Measurements from ENCODE around the gene CALD1. TPM values are rescaled to one million over a fixed set of nuclear protein-coding genes. Genes with fewer than 3 reads are reported as not detected.

CALD1 gene, protein sequence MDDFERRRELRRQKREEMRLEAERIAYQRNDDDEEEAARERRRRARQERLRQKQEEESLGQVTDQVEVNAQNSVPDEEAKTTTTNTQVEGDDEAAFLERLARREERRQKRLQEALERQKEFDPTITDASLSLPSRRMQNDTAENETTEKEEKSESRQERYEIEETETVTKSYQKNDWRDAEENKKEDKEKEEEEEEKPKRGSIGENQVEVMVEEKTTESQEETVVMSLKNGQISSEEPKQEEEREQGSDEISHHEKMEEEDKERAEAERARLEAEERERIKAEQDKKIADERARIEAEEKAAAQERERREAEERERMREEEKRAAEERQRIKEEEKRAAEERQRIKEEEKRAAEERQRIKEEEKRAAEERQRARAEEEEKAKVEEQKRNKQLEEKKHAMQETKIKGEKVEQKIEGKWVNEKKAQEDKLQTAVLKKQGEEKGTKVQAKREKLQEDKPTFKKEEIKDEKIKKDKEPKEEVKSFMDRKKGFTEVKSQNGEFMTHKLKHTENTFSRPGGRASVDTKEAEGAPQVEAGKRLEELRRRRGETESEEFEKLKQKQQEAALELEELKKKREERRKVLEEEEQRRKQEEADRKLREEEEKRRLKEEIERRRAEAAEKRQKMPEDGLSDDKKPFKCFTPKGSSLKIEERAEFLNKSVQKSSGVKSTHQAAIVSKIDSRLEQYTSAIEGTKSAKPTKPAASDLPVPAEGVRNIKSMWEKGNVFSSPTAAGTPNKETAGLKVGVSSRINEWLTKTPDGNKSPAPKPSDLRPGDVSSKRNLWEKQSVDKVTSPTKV
- total RNA-seq (under 1 TPM in 1 of 2 experiments, not detected in 1; 0.33 TPM), total RNA-seq (0 to 39.2 (median 1.9) reads per million in 172 experiments)
- 0.16 TPM for polyA plus RNA-seq (2013, experiment 1 of 2)
- polyA plus RNA-seq (2013, experiment 2 of 2), result 2.8 TPM

DNA sequence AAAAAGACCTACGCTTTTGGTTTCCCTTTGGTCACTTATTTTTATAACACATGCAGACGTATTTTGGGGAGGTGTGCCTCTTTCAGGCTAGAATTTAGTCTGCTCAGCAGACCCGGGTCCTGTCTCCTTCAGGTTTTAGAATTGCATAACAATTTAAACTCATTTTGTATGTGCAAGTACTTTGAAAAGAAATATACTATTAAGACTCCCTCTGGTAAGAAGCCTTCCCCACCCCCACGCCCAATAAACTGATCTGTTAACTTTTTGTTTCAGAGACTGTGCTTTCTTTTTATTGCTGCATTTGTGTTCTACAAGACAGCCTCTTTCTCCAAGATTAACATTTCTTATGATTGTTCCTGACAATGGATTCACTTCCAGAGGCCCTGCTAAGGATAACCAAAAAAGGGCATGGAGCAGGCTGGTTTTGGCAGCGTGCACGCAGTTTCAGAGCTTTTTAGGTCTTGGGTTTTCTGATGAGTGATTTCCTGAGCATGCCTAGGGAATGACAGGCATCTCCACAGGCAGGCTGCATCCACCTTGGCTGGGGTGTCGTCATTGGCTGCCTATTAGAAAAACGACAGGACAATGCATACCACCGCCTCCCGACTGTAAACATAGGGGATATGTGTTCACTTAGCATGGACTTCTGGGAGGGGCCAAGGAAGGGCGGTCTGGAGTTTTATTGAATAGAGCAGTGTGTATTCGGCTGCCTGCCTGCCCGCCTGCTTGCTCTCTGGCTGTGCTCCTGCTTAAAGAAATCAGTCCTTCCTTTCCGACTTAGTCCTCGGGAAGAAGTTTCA is at the start of gene CALD1:
TSS of gene CALD1 (plus strand) at position 694 of the 800 bp plus-strand sequence. CDS start 88,100 bp downstream, outside the sequence.
- no peaks in the 10 kb centered on the region for H3K36me3 ChIP-seq (ENCODE audit: insufficient read depth, low read length)
- CTCF ChIA-PET, result no interaction called here
- no peaks in the 10 kb centered on the region for H3K27me3 ChIP-seq (ENCODE audit: control insufficient read depth in 1 of 2, insufficient read depth in 2 of 2, low read length in 2 of 2)
- DNase-seq (no peak), ATAC-seq (ENCODE audit: poor library complexity) (no peak)
- POLR2A ChIA-PET, result no interaction called here
- Mint-ChIP-seq H3K36me3 (ENCODE audit: low read depth) (no peaks in the 10 kb centered on the region), H3K27ac (no peak within 1 kb of the TSS), H3K4me3 (no peak within 1 kb of the TSS), H3K4me1 (ENCODE audit: low read depth) (peaks cover 10% of the 10 kb centered on the region), H3K9me3 (no peaks in the 10 kb centered on the region), H3K27me3 (no peaks in the 10 kb centered on the region)
- TF ChIP-seq, protein P1, sequence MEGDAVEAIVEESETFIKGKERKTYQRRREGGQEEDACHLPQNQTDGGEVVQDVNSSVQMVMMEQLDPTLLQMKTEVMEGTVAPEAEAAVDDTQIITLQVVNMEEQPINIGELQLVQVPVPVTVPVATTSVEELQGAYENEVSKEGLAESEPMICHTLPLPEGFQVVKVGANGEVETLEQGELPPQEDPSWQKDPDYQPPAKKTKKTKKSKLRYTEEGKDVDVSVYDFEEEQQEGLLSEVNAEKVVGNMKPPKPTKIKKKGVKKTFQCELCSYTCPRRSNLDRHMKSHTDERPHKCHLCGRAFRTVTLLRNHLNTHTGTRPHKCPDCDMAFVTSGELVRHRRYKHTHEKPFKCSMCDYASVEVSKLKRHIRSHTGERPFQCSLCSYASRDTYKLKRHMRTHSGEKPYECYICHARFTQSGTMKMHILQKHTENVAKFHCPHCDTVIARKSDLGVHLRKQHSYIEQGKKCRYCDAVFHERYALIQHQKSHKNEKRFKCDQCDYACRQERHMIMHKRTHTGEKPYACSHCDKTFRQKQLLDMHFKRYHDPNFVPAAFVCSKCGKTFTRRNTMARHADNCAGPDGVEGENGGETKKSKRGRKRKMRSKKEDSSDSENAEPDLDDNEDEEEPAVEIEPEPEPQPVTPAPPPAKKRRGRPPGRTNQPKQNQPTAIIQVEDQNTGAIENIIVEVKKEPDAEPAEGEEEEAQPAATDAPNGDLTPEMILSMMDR (IDR thresholded peaks at IDR 0.05), result no peak
- H3K27ac ChIP-seq (ENCODE audit: low read depth in 1 of 2, low read length in 2 of 2), result no peak within 1 kb of the TSS
- no peaks in the 10 kb centered on the region for H3K4me1 ChIP-seq (ENCODE audit: insufficient read depth, low read length)
- H3K4me3 ChIP-seq (ENCODE audit: low read length), result no peak within 1 kb of the TSS
- intact Hi-C loops (cut with DNase I, micrococcal nuclease), result no loop called here
- H3K9me3 ChIP-seq (ENCODE audit: control insufficient read depth in 1 of 2, insufficient read depth in 1 of 2, low read length in 2 of 2), result no peaks in the 10 kb centered on the region

DNA sequence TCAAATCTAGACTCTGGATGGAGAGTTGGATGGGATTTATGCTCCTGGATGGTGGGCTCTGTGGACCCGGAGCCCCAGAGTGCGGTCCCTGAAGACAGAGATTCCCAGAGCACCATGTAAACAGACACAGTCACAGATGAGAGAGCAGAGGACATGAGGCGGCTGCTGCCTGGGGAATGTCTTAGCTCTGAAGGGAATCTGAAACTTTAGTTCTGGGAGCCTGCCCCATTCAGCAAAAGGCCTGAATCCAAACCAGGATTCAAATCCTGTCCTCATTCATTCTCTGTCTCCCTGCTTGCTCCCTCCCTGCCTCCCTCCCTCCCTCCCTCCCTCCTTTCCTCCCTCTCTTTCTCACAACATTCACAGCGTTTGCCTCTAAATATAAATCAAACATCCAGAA is 49.5 kb upstream of the CALD1 start:
- Mint-ChIP-seq H3K4me1 (ENCODE audit: low read depth) (no peaks in the 10 kb centered on the region), H3K36me3 (ENCODE audit: low read depth) (no peaks in the 10 kb centered on the region), H3K9me3 (peaks cover 2% of the 10 kb centered on the region), H3K27ac (no peak overlapping the region), H3K27me3 (no peaks in the 10 kb centered on the region), H3K4me3 (no peak overlapping the region)
- no peaks in the 10 kb centered on the region for H3K4me1 ChIP-seq (ENCODE audit: insufficient read depth, low read length)
- no peak overlapping the region for H3K27ac ChIP-seq (ENCODE audit: low read depth in 1 of 2, low read length in 2 of 2)
- intact Hi-C loops (cut with DNase I, micrococcal nuclease), result no loop called here
- H3K36me3 ChIP-seq (ENCODE audit: insufficient read depth, low read length), result no peaks in the 10 kb centered on the region
- CTCF ChIA-PET, result no interaction called here
- TF ChIP-seq, protein P1 (IDR thresholded peaks at IDR 0.05), result no peak
- no peak for DNase-seq
- H3K4me3 ChIP-seq (ENCODE audit: low read length), result no peak overlapping the region
- no peak for ATAC-seq (ENCODE audit: poor library complexity)
- H3K27me3 ChIP-seq (ENCODE audit: control insufficient read depth in 1 of 2, insufficient read depth in 2 of 2, low read length in 2 of 2), result no peaks in the 10 kb centered on the region
- POLR2A ChIA-PET, result no interaction called here
- H3K9me3 ChIP-seq (ENCODE audit: control insufficient read depth in 1 of 2, insufficient read depth in 1 of 2, low read length in 2 of 2), result no peaks in the 10 kb centered on the region

DNA sequence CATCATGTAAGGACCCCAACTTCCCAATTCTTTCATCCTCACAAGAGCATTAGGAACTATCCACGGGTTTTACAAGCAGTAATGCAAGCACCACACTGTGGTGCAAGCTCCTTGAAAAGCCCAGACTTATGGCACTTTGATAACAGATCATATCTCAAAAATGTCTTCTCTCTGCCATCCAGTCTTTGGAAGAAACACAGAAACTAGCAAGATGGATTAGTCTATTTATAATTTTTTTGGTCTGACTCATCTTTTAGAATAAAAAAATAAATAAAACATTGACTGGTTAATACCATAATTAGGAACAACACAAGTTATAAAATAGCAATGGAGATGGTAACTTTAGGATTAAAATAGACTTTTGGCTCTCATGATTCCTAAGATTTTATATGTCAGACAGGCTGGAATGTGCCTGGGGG is 49.0 kb upstream of the CALD1 start:
- ATAC-seq (ENCODE audit: poor library complexity), result no peak
- no peaks in the 10 kb centered on the region for H3K36me3 ChIP-seq (ENCODE audit: insufficient read depth, low read length)
- H3K27ac ChIP-seq (ENCODE audit: low read depth in 1 of 2, low read length in 2 of 2), result no peak overlapping the region
- H3K4me1 ChIP-seq (ENCODE audit: insufficient read depth, low read length), result no peaks in the 10 kb centered on the region
- H3K4me3 Mint-ChIP-seq, result no peak overlapping the region
- no peaks in the 10 kb centered on the region for H3K9me3 ChIP-seq (ENCODE audit: control insufficient read depth in 1 of 2, insufficient read depth in 1 of 2, low read length in 2 of 2)
- no peaks in the 10 kb centered on the region for H3K4me1 Mint-ChIP-seq (ENCODE audit: low read depth)
- POLR2A ChIA-PET, result no interaction called here
- H3K27ac Mint-ChIP-seq, result no peak overlapping the region
- H3K4me3 ChIP-seq (ENCODE audit: low read length), result no peak overlapping the region
- DNase-seq, result no peak
- CTCF ChIA-PET, result no interaction called here
- H3K36me3 Mint-ChIP-seq (ENCODE audit: low read depth), result no peaks in the 10 kb centered on the region
- no peaks in the 10 kb centered on the region for H3K27me3 Mint-ChIP-seq
- TF ChIP-seq, protein P1 (IDR thresholded peaks at IDR 0.05), result no peak
- no peaks in the 10 kb centered on the region for H3K27me3 ChIP-seq (ENCODE audit: control insufficient read depth in 1 of 2, insufficient read depth in 2 of 2, low read length in 2 of 2)
- intact Hi-C loops (cut with DNase I, micrococcal nuclease), result no loop called here
- peaks cover 2% of the 10 kb centered on the region for H3K9me3 Mint-ChIP-seq
